ENCODE measurements around the gene NDUFAF3. TPM values are rescaled to one million over a fixed set of nuclear protein-coding genes. Genes with fewer than 3 reads are reported as not detected.

The NDUFAF3 gene
- total RNA-seq, 2 donors from 2014 or later: 168 to 183 TPM

- intact Hi-C loops (cut with DNase I): no loop called here
- Histone ChIP-seq H3K4me3 (no peak overlapping the region), H3K36me3 (no peaks in the 10 kb centered on the region), H3K4me1 (replicated peaks) (peaks cover 3% of the 10 kb centered on the region), H3K9me3 (no peaks in the 10 kb centered on the region), H3K27me3 (replicated peaks; ENCODE audit: insufficient read depth) (no peaks in the 10 kb centered on the region), H3K27ac (no peak overlapping the region)
- no peak for DNase-seq (ENCODE audit: low spot score)
- no peak for TF ChIP-seq POLR2A (IDR thresholded peaks at IDR 0.05)
- no peak for TF ChIP-seq CTCF (IDR thresholded peaks at IDR 0.05)
- TF ChIP-seq POLR2AphosphoS5 (IDR thresholded peaks at IDR 0.05): no peak
Observed at GRCh38 chr3:48993834-48994233, 28.1 kb upstream of the NDUFAF3 start.

DNA sequence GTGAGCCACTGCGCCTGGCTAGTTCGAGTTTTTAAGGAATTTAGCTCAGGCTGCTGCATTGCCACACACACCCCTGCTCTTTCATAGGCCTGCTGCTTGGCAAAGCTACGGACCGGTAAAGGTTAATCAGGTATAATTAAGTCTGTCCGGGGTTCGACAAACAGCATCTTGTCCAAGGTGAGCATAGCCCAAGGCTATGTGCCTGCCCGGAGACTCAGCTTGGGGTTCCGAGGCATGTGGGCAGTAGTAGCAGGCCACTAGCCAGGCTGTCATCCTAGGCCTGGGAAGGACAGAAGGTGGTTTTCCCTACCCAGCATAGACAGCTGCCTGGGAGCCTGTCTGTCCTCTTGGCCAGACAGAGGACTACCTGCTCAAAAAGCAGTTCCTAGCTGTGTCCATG is 25.3 kb upstream of the NDUFAF3 start:
- no peak overlapping the region for H3K27ac ChIP-seq
- H3K27me3 ChIP-seq (replicated peaks; ENCODE audit: insufficient read depth): no peaks in the 10 kb centered on the region
- H3K4me3 ChIP-seq: no peak overlapping the region
- no peaks in the 10 kb centered on the region for H3K36me3 ChIP-seq
- intact Hi-C loops (cut with DNase I): no loop called here
- DNase-seq (ENCODE audit: low spot score): no peak
- H3K9me3 ChIP-seq: no peaks in the 10 kb centered on the region
- WGBS: 92% methylated on average over 8 of the region's 8 CpGs
- no peaks in the 10 kb centered on the region for H3K4me1 ChIP-seq (replicated peaks)
- no peak for TF ChIP-seq POLR2A (IDR thresholded peaks at IDR 0.05)
- no peak for TF ChIP-seq CTCF (IDR thresholded peaks at IDR 0.05)
- no peak for TF ChIP-seq POLR2AphosphoS5 (IDR thresholded peaks at IDR 0.05)

GRCh38 chr3:48997102-48997635 is 24.8 kb upstream of the NDUFAF3 start:
- Histone ChIP-seq H3K4me1 (replicated peaks) (no peaks in the 10 kb centered on the region), H3K27ac (no peak overlapping the region)
- WGBS: 80% methylated on average over 8 of the region's 8 CpGs

DNA sequence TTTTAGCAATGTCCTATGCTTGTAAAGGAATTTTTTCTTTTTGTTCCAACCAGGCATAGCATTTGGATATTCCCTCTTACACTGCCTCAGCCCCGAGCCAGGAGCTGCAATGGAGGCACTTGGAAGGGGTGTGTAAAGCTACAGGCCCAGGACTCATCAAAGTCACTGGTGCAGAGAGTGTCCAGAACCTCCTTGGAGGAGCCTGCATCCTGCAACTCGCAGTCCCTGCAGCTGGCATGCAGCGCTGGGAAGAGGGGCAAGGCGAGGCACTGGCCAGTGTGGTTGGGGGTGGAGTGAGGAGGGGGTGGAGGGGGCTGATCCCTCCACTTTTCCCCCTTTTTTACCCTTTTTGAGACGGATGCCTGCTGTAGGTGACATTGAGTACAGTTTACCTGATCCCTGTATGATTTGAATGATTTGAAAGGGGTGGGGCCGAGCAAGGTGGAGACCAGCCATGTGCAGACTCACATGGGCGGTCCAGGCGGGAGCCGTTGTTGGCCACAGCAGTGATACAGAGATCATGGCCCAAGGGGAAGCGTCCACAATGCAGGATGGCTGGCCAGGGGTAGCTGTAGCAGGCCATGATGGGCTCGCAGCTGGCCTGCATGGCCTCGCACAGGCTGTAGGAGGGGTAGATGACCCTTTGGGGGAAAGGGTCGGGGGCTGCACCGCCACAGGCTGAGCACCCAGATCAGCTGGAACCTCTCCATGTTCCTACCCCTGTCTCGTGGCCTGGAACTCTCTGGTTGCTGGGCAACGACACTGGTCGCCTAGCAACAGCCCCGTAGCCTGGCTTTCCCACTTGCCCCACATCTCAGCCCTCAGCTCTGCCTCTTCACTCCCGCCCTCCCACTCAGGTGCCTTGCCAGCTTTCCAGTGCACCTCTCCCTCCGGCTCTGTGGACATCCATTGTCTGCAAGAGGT is 23.9 kb upstream of the NDUFAF3 start:
- TF ChIP-seq POLR2A (IDR thresholded peaks at IDR 0.05) (no peak), CTCF (IDR thresholded peaks at IDR 0.05) (no peak), POLR2AphosphoS5 (IDR thresholded peaks at IDR 0.05) (no peak)
- H3K4me3 ChIP-seq: no peak overlapping the region
- no peaks in the 10 kb centered on the region for H3K36me3 ChIP-seq
- intact Hi-C loops (cut with DNase I): no loop called here
- no peaks in the 10 kb centered on the region for H3K27me3 ChIP-seq (replicated peaks; ENCODE audit: insufficient read depth)
- H3K9me3 ChIP-seq: no peaks in the 10 kb centered on the region
- DNase-seq (ENCODE audit: low spot score): no peak
- 74% methylated on average over 20 of the region's 20 CpGs for WGBS
- H3K4me1 ChIP-seq (replicated peaks): no peaks in the 10 kb centered on the region
- no peak overlapping the region for H3K27ac ChIP-seq

More at GRCh38 chr3:48997102-48997635, 24.8 kb upstream of the NDUFAF3 start:
- Histone ChIP-seq H3K9me3 (no peaks in the 10 kb centered on the region), H3K27me3 (replicated peaks; ENCODE audit: insufficient read depth) (no peaks in the 10 kb centered on the region), H3K4me3 (no peak overlapping the region), H3K36me3 (no peaks in the 10 kb centered on the region)
- no peak for TF ChIP-seq POLR2A (IDR thresholded peaks at IDR 0.05)
- TF ChIP-seq CTCF (IDR thresholded peaks at IDR 0.05): no peak
- TF ChIP-seq POLR2AphosphoS5 (IDR thresholded peaks at IDR 0.05): no peak
- DNase-seq (ENCODE audit: low spot score): no peak
- intact Hi-C loops (cut with DNase I): no loop called here

Data from prostate gland (tissue), 2 donors.